HG02588 (cell line): ENCODE data around the gene SH3BP1.

Source experiments
- ATAC-seq: cut with Tn5 transposase; IDR thresholded peaks from one replicate; pipeline ENCODE4 v1.9.1; 2021; ENCODE audit warnings: mild to moderate bottlenecking, moderate library complexity; ENCODE audit not compliant: unreplicated experiment

The SH3BP1 gene

DNA sequence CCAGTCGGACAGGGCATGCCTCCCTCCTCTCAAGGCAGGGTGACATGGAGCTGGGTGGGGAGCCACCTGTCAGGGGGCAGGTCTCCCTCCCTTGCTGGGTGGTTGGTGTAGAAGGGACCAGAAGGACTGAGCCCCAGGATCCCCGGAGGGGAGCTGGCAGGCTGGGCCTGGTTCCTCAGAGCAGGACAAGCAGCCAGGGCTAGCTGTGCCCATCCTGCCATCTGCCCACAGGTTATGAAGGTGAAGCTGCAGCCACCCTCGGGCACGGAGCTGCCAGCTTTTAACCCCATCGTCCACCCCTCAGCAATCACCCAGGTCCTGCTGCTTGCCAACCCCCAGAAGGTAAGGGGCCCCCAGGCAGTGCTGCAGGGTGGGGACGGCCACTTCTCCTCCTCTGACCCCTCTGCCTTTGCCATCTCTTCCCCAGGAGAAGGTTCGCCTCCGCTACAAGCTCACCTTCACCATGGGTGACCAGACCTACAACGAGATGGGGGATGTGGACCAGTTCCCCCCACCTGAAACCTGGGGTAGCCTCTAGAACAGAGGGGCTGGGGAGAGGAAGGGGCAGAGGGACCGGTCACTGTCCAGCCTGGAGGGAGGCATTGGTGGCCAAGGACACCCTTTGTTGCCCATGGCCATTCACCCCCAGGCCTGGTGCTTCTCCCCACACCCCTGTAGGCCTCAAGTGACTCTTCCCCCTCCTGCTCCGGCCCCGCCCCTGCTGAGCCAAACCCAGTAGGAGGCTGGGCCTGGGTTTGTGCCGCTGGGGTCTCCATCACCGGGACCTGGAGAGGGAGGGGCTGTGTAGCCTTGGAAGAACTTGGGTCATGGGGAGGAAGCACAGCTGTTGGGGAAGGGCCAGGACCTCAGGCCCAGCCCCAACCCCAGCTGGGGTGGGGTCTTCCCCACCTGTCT is 7.0 kb upstream of the SH3BP1 start:
- ATAC-seq = no peak

DNA sequence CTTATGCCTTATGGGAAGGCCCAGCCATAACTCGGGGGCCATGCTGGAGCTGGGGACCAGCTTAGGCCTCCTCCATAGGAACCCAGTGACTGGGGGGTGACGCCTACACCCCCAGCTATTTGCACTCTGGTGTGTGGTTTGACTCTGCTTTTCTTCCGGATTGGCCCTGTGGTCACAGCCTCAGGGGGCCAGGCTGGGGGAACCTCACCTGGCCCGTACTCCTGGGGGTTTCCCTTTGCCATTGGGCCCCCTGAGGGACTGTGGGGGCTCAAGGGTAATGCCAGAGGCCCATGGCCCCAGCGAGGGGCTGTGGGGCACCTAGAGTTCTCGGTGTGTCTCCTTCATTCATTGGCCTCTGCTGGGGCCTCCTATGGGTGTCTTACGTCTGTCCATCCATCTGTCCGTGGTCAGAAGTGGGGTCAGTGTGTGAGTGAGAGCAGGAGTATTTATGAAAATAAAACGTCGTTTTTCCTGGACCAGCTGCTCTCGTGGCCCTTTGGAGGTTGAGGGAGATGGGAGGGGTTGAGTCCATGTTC is 6.3 kb upstream of the SH3BP1 start:
- peak; percentile 44 for ATAC-seq

DNA sequence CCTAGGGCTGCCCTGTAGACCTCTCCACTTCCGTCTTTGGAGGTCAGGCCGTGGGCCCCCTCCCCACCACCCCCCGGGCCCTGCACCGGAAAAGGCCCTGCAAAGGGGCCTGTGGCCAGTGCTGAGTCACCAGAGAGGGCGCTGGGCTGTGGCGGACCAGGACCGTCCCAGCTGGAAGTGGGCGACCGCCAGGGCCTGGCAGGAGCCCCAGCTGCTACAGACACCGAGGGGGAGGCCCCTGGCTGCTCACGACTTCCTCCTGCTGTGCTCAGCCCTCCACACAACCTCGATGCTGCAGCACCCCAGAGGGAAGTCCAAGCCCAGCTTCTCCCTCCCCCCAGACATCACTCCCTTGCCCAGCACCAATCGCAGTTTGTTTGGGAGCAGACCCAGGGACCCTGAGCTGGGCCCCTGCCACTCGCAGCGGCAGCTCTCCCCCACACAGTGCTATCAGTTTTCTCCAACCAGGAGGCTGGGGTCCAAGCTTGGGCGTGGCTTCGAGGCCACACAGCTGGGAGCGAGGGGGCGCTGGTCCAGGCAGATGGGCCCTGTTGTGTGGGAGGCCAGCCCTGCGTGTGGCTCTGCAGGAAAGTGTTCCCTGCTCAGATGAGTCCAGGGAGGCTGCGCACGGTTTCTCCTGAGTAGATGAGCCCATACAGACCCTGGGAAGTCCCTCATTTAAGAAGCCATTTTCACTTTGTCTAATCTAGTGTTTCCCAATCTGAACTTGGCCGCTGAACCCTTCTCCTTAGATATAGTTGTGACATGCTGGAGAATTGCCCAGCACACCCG is 5.6 kb upstream of the SH3BP1 start:
- peak; percentile 45 for ATAC-seq

DNA sequence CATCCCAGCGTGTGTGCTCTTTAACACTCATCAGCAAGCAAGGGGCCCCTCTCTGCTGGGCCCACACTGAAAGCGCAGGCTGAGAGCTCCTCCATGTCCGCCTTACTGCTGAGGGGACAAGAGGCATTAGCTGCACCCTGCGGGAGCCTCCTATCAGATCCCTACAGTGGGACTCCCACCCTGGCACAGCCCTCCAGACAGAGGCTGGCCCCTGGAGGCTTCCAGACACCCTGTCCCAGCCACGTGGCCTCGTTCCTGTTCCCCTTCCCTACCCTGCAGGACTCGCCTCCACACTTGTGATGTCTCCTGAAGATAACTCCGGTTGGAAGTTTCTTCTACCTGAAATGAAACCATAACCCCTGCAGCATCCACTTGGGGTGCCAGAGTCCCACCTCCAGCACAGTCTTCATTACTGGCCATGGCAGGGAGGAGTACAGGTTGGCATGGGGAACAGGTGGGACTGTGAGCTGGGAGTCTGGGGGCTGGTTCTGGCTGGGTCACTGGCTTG is 5.0 kb upstream of the SH3BP1 start:
- ATAC-seq = no peak

DNA sequence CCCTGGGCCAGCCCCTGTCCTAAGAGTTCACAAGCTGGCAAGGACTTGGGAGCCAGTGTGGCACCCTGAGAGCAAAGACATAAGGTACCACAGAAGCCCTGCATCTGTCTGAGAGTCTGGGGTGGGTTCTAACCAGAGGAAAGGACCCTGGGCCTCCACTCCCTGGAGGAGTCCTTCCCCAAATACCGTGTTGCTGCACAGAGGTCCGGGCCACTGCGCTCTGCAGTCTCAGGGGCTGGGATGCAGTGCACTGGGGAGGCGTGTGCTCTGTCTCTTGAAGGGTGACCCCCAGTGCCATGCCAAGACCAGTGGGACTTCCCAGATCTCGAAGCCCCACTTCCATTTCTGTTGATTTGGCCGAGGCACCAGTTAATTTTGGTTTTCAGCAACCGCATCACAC is 4.3 kb upstream of the SH3BP1 start:
- no peak for ATAC-seq

DNA sequence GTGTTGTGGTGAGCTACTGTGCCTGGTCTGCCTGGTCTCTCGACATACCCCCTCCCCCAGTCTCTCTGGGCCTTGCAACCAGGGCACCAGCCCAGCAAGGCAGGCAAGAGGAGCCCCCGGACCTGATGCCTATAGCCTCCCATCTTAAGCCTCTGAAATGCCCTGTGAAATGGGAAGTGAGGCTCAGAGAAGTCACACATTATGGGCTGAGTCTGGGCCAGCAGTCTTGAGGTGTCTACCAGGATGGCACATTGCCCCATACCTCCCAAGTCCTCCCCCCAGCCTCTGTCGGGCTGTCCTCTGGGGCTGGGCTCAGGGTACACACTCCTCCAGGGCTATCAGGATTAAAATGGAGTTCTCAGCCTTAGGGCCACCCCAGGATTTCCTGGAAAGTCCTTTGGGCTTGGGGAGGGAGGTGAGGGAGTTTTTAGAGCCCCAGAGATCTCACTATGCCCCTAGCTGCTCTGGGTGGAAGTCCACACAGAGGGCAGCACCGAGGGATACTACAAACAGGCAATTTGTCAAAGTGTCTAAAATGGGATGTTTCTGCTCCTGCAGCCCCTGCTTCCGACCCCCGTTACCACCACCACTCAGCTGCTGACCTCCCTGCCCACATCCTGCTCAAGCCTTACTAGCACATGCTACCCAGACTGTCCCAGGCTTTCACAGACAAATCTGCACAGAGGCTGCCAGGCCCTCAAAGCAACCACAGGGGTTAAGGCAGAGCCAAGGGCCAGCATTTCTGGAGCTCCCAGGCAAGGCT is 3.1 kb upstream of the SH3BP1 start:
- no peak for ATAC-seq

DNA sequence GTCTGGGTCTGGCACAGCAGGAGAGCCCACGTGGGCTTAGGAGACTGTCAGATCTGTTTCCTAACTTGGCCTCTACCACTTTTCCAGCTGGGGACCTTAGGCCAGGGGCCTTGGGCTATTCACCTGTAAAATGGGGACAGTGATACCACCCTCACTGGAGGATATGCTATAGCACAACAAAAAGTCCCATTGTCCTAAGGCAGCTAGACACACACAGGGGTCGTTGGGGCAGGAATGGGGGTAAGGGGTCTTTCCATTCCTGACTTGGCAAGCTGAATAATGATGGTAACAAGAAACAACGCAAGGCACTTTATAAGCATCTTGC is 2.6 kb upstream of the SH3BP1 start:
- ATAC-seq = no peak

DNA sequence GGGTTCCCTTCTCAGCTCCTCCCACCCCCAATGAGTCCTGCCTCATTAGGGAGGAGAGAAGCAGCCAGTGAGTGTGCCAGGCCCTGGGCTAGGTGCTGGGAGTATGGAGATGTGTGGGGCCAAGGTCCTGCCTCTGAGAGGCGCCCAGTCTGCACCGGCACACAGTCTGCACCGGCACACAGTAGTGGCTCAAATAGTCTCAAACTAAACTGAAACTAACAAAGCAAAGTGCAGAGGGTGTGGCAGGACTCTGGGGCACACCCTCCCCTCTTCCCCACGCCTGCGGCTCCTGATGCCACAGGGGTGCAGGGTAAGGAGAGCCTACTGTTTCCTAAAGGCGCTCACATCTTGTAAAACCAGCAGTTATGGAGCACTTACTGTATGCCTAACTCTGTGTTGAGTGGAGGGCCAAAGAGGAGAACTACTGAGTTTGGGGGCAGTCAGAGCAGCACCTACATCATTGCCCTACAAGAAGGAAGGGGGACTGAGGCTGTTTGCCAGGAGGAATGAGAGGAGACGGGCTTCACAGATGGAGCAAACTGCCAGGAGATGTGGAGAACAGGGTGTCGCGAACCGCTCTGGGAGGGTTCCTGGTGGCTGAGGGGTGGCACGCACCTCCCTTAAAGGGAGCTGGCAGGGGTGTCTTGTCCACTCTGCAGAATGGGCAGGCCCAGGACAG is 939 bp upstream of the SH3BP1 start:
- ATAC-seq = no peak

DNA sequence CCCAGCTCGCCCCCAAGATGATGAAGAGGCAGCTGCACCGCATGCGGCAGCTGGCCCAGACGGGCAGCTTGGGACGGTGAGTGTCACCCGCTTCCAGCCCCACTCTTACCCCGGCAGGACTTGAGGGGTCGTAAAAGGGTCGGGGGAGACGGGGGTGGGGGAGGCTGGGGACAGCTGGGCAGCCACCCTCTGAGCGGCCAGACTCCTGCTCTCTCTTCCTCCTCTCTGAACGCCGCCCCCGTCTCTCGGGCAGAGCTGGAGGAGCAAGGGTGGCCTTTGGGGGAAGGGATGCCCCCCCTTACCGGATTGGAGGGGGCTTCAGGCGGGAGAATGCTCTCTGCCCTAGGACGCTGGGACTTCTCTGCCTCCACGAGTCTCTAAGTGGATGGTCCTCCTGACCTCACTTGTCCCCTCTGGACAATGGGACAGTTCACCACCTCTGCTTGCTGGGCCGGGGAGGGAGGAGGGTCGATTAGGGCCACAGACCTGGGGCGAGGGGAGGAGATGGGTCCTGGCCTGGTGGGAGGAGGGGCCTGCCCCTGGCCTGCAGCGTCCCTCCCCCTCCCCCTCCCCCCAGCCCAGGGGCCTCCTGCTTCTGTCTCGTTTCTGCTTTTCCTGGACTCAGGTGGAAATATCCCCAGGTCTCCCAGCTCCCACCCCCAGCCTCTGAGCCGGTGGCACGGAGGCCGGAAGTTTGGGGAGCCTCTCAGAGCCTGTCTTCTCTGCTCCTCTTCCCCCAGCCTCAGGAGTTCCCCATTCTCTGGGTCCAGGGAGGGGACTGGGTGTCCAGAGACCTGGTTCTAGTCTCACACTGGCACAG is 512 bp downstream of the SH3BP1 start:
- ATAC-seq = no peak

DNA sequence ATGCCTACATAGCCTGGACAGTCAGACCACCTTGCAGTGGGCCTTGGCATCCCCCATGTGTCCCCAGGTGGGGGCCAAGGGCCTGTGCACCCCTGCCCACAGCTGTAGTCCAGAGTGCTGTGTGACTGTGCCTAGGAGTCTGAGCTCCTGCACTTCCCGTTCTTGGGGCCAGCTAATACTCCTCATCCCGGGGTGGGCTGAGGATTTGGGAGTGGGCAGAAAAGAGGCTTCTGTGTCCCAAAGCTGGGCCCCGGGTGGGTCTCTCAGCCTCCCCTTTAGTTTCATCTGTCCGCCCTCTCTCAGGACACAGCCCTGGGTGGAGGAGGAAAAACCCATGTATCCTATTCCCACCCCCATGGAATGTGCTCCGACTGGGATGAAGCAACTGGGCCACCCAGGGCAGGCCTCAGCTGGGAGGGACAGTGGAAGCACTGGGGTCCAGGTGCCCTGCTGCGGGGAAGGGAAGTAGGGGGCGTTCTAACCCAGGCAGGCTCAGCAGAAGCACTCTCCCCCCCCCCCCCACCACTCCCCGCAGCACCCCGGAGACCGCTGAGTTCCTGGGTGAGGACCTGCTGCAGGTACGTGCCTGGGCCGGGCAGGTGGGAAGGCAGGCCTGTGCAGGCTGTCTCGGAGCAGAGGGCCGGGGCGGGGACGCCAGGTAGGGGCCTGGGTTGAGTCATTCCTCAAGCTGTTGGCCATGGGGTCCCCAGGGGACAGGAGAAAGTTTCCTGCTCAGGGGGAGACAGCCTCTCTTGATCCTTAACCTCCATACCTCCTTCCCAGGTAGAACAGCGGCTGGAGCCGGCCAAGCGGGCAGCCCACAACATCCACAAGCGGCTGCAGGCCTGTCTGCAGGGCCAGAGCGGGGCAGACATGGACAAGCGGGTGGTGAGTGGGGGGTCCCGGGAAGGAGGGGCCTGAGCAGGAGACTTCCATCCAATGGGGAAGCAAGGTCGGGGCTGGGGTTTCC is 1.4 kb downstream of the SH3BP1 start:
- ATAC-seq = no peak

DNA sequence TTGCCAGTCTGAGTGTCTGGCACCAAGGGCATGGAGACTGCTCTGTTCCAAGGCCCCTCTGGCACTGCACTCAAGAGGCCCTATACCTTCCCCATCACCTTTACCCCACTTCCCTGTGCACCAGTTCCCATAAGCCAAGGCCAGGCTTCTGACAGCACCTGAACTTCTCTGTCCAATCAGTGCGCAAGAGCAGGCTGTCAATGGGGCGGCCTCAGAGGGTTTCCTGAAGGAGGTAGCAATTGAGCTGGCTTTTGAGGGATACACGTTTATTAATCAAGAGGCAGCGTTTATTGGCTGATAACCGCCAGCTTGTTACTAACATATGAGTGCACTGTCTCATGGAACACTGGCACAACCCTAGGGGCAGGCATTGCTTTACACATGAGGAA is 2.1 kb downstream of the SH3BP1 start:
- ATAC-seq = no peak

DNA sequence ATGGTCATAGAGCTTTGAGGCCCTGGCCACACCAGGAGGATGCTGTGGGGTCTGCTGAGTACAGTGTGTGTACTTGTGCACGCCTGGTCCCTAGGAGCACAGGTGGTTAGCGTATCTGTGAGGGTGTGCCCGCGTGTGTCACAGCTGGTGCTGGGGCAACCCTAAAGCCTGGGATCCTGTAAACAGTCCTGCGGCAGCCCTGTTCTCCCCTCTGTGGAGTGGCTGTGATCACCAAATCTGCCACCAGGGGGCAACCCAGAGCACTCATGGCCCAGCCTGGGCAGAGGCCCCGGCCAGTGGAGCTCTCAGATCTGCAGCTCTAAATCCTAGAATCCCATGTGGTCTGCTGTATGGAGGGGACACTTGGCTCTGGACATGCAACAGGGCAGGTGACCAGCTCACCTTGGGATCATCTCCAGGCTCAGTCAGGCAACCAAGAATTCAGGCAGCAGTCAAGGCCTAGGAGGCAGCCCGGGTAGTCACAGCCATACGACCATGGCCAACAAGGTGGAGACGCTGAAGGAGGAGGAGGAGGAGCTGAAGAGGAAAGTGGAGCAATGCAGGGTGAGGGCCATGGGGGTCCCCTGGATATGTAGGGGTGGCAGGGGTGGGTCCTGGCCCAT is 3.9 kb downstream of the SH3BP1 start:
- ATAC-seq = no peak

DNA sequence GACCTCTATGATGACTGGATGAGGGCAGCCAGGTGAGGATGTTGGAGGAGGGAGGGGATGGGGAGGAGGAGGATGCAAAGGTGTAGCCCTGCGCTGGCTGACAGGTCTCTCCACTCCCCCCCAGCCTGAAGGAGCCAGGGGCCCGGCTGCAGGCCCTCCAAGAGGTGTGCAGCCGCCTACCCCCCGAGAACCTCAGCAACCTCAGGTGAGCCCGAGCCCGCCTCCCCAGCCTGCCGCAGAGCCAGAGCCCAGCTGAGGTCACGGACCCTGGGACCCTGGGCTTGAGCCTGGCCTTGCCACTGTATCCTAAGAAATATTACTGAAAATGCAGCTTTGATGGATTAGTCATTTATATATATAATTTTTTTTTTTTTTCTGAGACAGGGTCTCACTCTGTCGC is 7.8 kb downstream of the SH3BP1 start:
- no peak for ATAC-seq

DNA sequence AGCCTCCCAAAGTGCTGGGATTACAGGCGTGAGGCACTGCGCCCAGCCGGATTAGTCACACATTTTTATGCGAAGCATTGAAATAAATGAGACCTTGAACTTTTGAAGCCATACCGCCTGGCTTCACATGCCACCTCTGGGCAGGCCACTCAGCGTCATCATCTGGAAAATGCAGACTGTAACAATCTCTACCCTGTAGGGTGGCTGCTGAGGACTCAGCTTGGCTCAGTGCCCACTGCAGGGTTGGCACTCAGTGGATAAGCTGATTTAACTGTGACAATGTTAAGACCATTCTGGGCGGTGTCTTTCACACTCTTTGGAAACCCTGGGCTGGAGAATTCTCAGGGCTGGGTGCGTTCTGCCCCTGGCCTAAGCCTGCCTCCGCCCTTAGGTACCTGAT is 8.5 kb downstream of the SH3BP1 start:
- no peak for ATAC-seq

DNA sequence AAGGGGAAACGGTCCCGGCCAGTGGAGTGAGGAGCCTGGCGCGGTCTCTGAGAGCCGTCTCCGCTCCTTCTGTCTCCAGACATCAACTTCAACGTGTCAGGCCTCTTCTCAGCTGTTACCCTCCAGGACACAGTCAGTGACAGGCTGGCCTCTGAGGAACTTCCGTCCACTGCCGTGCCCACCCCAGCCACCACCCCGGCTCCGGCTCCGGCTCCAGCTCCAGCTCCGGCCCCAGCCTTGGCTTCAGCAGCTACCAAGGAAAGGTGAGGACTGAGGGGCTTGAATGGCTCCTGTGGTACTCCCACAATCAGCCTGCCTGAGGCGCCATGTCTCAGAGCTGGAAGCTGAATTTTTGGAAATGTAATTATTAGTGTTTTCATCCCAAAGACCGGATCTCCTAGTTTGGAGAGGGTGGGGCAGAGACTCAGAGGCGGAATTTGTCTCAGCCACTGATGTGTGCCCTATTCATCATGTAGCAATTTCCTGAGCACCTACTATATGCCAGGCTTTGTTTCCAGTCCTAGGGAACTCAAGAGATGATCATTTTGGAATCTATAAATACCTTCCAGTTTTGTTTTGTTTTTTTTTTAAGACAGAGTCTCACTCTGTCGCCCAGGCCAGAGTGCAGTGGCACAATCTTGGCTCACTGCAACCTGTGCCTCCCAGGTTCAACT is 11.1 kb downstream of the SH3BP1 start:
- ATAC-seq = no peak

DNA sequence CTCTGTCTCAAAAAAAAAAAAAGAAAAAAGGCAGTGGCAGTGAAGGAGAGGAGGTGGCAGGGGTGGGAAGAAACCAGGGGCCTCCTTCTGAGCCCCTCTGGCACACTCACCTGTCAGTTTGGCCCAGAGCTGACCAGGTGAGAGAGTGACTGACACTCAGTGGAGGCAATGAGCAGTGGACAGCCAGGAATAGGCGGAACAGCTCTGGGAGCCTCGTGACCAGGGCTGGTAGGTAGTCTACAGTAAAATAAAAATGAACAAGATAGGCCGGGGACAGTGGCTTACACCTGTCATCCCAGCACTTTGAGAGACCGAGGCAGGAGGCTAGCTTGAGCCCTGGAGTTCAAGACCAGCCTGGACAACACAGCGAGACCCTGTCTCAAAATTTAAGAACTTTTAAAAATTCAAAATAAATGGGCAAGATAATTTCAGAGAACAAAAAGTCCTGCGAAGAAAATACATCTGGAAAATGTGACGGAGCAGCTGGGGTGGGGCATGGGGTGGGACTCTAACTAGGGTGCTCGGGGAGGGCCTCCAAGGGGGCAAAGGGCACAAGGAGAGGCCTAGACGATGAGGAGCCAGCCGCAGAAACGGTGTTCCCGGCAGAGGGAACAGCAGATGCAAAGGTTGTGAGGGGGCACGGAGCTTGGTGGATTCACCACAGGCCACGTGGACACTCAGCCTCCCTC is 15.2 kb downstream of the SH3BP1 start:
- no peak for ATAC-seq

DNA sequence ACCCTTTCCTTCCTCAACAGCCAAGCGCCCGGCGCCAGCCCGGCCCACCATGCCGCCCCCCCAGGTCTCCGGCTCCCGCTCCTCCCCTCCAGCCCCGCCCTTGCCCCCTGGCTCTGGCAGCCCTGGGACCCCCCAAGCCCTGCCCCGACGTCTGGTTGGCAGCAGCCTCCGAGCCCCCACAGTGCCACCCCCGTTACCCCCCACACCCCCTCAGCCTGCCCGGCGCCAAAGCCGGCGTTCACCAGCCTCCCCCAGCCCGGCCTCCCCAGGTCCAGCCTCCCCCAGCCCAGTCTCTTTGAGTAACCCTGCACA is 15.7 kb downstream of the SH3BP1 start:
- ATAC-seq = no peak
